Measurements from ENCODE around the gene TTC3.

- TF ChIP-seq CTCF (IDR thresholded peaks at IDR 0.05) = no peak
- no peak for TF ChIP-seq EZH2 (IDR thresholded peaks at IDR 0.05; ENCODE audit: borderline replicate concordance, insufficient read depth, low read depth, low read length, poor library complexity, severe bottlenecking)
These were observed 164.7 kb downstream of the TTC3 start for GRCh38 chr21:37237764-37238163.

Data from B cell (primary cell).